Measurements from ENCODE around the gene AHDC1. TPM values are rescaled to one million over a fixed set of nuclear protein-coding genes. Genes with fewer than 3 reads are reported as not detected.
A peak's percentile ranks its signal among the peaks of the same experiment; 100 is the strongest.

Gene AHDC1
- total RNA-seq, 1 donor from 2014 or later: 11.9 TPM

DNA sequence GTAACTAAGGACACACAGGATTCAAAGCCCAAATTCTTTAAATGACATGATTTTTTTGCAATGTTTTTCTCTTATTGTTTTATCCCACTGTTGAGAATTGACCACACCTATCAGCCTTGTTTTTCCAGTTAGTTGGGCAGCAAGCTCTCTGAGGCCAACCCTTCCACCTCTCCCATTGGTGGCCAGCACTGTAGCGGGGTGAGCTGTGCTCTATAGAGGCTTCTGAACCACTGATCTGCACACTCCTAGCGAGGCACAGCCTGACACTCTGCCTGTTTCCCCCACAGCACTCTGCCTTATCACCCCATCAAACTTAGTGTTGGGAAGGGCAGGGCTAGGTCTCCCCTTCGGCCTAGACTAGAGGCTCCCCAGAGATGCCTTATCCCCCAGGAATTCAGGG lies 19.5 kb downstream of the AHDC1 start:
- DNase-seq: no peak

DNA sequence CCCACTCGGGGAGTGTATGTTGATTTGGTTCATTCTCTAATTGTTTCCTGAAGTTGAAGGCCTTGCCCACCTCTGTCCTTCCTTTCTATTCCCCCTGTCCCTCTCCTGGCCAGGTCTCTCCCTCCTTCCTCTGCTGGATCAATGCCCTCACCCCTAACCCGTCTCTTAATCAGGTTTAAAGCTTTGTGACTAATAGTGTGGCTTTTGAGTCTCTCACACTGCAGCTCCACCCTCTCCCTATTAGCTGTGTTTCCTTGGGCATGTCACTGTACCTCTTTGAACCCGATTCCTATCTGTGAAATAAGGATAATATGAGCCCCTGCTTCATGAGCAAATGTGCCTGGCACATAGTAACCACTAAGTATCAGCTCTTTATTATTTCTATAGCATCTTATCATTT lies 20.5 kb downstream of the AHDC1 start:
- DNase-seq: no peak

DNA sequence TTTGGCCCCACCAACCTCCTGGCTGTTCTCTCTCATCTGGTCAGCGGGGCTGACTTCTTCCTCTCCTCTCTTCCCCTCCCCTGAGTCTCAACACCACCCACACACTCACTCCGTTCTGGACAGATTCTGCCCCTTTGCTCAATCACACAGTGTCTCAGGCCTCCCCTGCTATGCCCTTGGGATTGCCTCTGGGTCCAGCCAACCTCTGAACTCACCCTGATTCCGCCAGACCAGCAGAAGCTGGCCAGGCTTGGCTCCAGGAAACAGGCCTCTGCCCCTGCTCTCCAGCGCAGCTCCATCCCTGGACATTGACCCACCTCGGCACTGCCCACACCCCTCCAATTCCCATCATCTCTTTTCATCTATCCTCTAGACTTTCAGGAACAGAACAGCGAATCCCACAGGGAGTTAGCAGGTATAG lies 22.1 kb downstream of the AHDC1 start:
- DNase-seq: no peak

DNA sequence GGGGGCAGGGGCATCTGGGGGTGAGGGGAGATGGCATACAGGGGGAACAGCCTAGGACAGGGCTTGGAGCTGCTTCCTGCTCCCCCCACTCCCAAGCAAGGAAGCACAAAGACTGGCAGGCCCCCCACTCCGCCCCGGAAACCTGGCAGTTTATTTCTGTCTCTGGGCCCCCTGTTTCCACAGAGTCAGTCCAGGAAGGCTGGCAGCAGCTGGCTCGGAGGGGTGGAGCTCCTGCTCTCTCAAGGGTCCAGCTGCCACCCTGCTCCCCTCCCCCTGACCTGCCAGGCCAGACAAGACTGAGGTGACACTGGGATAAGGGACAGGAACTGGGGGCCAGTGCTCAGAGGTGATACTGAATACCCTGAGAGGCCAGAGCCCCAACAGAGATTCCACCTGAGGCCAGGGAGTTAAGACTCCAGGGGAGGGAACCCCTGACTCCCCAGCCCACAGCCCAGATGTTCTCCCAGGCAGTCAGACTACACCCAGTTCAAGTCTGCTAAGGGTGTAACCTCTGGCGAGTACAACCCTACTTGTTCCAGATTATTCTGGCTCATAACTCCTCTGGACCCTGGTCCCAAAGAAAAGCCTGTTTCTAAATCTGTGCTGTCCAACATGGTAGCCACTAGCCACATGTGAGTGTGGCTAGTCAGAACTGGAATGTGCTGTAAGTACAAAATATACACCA lies 26.3 kb downstream of the AHDC1 start:
- DNase-seq: no peak

DNA sequence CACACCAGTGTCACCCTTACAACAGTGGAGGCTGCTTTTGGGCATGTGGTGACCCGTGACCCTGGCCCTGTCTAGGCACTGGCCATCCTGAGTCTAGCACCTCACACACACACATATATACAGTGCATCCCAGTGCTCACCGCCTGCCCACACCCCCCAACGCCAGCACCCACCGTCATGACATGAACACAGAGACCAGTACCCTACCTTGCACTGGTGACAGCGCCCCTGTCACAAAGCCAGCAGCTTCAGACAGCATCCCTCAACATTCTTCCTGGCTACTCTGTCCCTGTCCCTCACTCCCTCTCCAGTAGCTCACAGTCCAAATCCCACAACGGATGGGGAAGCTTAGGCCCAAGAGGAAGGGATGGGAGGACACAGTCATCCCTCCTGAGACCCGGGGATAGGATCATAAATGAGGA lies 27.1 kb downstream of the AHDC1 start:
- DNase-seq: no peak

DNA sequence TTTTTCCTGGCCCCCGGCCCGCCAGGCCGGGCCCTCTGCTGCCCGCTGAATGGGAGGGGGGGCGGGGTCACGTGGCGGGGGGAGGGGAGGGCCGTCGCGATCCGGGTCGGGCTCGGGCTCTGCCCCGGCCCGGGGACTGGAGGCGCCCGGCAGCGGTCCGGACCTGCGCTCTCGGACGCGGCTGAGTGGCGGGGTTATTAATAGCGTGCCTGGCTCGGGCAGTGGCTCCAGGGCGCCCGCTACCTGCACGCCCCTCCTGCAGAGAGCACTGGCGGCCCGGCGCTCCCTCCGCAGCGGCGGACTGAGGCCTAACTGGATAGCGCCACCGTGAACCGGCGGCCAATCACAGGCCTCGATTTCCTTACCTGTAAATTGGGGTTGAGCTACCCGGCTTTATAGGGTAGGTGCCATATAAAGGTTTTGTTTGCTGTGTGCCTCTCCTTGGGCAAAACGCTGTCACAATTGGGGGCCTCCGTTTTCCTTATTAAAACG lies 28.1 kb downstream of the AHDC1 start:
- no peak for DNase-seq

DNA sequence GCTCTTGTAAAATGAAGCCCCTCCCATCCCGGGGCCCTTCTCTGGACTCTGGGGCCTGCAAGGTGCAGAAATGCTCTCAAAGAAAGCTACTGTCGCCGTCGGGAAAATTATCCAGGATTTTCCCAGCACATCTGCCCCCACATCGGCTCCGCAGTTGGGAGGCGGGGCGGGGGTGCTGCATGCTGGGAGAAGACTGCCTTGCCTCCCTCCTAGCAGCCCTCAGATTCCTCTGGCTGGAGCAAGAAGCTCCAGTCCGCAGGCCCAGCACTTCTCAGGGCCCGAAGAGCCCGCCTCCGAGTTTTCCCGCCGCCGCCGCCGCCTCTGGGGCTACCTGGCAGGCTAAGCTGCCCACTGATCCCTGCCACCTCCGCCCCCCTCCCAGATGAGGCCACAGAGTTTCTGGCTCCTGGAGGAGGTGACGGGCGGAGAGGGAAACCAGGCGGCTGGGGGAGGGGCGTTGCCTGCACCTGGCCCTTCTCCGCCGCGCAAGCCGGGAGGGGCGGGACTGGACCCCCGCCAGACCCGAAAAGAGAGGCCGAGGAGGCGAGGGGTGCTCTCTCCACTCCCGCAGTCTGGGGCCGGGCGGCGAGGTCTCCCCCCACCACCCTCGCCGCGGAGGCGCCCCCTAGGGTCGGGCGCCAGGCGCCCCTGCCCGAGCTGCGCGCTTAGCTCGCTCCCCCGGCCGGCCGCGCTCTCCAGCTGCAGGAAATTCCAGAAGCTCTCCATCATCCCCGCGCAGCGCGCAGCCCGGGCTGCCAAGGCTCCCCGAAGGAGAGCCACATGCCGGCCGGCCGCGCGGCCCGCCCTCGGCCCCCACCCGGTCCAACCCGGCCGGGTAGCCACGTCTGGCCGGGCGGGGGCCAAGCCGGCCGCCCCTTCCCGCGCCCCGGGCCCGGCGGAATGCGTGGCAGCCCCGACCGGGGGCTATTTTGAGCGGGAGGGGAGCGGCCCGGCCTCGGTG lies 28.8 kb downstream of the AHDC1 start:
- DNase-seq: peak; percentile 43

DNA sequence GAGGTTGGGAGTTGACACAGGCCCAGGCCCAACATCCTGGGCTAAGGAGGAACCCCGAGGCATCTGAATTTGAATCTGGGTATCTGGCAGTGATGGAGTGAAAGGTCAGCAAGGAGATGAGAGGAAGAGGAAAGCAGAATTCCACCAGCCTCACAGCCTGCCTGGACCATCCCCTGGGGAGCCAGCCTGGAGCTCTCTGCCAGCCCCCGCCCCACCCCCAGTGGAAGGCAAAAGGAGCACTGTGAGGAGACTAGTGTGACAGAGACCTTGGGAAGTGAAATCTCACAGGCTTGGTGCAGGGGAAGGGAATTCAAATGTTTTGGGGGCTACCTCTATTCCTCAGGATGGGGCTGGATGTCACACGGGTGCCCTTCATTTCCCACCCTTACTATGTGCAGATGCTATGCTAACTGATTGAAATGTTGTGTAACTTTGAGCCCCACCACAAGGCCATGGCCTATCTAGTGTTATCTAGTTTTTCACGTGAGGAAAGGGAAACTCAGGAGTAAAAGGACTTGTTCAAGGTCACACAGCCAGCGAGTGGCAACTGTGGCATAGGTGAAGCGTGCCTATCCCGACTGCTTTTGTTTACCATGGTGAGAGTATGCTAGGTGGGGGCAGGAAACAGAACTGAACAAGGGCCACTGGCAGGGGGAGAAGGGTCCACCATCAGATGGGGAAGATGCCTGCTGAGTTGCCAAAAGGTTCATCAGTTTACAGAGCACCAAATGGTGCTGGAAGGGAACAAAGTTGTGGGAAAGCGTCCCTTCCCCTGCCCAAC lies 29.8 kb downstream of the AHDC1 start:
- DNase-seq: no peak

DNA sequence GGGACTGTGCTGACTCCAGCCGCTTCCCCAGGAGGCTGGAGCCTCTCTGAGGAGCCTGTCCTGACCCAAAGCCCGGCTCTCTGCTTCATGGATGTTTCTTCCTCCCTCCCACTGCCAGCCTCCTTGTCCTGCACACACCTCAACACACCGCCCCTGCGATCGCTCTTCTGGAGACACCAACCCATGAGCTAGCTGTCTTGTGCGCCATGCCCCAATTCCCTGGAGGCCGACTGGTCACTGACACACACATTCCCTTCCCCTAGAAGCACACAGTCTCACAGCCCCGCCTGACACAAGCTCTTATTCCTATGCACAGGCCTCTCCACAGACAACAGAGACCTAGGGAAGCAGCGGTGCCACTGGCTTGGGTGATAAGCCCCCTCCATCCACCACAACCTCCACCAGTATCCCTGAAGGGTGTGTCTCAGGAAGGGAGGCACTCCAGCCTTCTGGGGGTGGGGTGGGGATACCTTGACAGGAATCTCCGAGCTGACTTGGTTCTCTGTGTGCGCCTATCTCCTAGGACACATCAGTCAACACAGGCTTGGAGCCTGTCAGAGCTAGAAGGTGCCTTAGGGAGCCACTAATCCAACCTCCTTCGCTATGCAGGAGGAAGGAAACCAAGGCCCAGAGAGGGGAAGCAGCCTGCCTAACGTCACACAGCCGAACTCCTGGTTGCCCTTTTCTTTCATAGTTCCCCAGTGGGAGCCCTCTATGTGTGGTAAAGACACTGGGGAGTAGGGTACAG lies 31.1 kb downstream of the AHDC1 start:
- no peak for DNase-seq

DNA sequence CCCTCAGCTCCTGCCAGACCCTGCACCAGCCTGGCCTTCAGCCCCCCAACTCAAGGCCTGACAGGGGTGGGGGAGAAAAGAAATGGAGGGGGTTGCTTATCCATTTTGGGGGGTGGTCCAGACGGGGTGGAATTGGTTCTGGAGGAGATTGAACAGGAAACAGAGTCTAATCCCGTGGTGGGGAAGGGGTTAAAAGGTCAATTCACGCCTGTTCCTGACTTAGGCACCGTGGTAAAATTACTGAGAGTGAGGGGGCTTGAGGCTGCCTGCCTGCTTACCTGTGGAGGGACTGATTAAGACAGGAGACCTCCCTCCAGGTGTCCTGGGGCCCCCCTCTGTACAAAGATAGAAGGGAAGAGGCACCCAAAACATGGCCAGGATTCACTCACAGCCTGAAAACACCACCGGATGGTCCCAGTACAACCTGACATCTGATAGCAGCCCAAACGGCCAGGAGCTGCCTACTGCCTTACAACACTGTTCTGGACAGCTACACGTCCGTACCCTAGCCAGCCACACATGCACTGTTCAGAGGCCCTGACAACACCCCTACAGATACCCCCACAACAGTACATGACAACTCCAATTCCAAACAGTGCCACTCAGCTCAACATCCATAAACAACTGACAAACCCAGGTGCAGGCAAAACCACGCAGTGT lies 31.8 kb downstream of the AHDC1 start:
- DNase-seq: no peak

DNA sequence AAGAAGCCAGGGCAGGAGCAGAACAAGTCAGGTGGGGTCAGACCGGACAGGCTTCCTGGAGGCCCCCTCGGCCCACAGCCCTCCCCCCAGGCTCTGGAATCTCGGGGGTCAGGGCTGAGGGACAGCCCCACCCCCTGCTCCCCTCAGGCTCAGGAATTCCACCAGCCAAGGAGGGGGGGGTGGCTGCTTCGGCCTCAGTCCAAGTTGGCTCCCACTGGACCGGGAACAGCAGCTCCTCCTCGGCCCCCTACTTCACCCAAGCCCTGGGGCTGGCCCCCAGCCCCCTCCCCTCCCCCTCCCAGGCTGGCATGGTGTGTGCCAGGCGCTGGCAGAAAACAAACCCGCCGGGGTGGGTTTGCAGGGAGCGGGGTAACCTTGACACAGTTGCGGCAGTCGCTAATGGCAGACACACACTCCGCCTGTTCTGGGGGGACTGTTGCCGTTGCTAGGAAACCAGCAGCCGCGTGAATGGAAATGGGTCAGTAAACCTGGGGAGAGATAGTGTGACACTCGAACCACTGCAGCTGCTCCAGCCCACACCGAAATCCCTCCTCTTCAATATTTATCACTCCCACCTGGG lies 32.4 kb downstream of the AHDC1 start:
- DNase-seq: peak; percentile 34

DNA sequence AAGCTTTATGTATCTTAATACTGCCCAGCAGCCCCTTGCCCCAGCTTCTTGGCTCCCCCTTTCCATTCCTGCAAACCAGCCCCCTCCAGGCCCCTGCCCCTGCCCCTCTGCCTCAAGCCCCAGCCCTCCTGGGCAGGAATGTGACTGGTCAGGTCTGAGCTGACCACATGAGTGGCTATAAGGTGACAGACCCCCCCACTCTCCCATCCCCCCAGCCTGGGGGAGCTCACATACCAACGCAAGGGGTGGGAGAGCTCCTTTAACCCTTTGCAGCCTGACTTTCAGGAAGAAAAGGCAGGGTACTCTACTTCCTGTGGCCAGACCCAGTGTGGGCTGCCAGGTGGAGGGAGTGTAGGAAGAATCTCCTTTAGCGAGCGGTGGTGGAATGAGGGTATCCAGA lies 33.2 kb downstream of the AHDC1 start:
- DNase-seq: no peak

DNA sequence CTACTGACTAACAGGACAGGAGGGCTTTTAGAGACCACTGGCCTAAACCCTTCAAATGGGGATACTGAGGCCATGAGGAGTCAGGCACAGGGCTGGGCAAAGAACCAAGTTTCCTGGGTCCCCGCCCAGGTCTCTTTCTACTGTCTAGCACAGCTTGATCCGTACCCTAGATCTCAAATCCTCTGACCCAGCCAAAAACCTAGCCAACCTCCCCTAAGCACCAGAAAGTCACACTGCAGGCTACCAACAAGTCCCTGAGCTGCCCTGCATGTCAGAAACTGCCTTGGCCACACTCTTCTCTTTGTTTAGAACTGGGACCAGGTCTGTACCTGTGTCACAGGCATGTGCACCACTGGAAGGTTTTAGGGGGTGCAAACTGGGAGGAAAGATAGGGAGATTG lies 33.6 kb downstream of the AHDC1 start:
- DNase-seq: no peak

DNA sequence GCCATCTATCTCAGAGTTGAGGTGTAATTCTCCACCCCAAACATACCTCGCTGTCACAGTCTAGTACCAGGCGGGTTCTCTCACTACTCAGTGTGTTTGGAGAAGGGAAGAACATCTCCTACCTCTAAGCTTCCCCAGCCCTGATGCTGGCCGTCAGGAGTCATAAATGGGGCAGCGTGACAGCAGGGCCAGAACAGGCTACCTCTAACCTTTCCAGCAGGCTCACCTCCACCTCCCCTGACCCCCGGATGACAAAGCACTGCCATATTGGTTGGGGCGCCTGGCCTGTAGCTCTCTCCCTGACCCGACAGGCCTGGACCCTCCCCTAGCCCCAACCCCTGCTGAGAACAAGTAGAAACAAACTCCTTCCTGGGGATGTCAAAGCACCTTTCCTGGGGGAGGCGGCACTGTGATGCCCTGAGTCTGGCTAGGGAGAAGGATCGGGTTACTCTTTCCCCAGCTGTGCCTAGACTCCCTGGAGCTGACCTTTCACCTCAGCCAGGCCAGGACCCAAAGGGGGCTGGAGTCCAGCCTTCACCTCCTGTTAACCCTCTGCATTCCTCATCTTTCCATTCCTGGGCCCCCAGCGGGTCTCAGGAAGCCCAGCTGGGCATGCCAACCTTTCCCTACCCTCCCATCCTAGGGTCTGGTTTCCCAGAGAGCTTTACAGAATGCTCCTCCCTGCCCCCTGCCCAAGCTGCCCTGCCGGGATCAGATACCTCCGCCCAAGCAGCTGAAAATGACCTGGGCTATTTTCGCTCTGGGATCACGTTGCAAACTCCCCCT lies 34.2 kb downstream of the AHDC1 start:
- no peak for DNase-seq

DNA sequence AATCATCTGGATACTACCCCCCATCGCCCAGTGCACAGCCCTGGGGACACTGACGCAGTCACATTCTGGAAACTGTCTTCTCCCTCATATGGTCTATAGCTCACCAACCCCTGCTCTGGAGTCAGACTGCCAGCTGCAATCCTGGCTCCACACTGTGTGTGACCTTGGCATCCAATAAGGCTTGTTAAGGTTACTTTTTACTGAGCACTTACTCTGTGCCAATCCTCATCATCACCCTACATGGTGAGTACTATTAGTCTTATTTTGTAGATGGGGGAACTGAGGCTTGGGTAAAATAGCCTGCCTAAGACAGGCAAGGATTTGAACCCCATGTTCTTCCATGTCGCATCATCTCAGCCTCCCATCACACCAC lies 34.9 kb downstream of the AHDC1 start:
- DNase-seq: no peak

DNA sequence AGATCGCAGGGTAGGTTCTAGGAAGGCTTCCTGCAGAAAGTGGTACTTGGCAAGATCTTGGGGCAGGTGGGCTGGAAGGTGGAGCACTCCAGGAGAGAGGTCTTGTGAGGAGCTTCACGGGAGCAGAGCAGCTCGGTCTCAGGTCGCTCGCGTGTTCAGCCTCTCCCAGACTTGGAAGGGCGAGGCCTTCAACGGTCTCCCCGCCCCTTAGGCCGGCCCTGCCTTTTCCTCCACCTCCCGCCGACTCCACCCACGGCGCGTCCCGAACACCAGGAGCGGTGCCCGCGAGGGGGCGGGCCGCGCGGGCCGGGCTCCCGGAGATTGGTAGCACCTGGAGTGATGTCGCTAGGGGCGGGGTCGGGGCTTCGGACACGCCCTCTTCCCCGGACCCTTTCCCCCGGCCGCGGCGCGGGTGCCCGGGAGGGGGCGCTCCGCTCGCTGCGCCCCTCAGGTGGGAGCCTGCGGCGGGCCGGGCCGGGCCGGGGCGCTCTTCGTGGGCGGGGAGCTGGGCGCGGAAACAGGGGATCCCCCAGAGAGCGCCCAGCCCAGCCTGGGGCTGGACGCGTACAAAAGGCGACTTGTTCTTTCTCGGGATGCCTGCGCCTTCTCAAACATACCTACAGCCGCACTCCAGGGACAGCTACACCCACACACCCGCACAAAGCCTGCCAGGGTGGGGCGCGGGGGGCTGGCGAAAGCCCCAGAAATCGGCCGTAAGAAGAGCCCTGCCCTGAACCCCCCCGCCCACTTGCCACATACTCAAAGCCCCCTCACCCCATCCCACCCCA lies 35.5 kb downstream of the AHDC1 start:
- DNase-seq: peak; percentile 79

DNA sequence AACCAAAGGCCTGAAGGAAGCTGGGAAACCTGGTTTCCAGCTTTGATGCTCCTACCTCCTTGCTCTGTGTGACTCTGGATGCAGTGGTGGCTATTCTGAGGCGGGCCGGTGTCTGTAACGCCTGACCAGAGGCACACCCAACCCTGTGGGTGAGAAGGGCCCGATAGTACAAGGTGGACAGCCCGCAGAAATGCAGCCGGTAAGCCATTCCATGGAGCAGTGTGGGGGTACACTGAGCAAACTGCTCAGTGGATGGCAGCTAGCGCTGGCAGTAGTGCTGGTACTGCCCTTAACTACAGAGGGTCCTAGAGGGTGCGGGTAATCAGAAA lies 36.0 kb downstream of the AHDC1 start:
- DNase-seq: no peak

DNA sequence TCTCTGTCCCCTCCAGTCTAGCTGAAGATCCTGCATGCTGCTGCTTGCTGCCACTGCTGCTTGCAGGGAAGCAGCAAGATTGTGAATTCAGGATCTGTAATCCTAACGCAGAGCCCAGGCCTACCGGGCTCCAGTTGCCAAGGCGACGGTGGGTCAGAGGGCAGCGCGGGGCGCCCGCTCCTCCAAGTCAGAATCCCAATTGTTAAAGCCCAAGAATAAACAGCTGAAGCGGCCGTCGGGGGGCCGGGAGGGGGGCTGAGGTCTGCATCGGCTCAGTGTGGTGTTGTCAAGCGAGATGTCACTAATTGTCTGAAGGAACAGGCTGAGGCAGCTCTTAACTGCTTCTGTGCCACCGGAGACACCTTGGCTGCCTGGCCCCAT lies 36.8 kb downstream of the AHDC1 start:
- DNase-seq: no peak

DNA sequence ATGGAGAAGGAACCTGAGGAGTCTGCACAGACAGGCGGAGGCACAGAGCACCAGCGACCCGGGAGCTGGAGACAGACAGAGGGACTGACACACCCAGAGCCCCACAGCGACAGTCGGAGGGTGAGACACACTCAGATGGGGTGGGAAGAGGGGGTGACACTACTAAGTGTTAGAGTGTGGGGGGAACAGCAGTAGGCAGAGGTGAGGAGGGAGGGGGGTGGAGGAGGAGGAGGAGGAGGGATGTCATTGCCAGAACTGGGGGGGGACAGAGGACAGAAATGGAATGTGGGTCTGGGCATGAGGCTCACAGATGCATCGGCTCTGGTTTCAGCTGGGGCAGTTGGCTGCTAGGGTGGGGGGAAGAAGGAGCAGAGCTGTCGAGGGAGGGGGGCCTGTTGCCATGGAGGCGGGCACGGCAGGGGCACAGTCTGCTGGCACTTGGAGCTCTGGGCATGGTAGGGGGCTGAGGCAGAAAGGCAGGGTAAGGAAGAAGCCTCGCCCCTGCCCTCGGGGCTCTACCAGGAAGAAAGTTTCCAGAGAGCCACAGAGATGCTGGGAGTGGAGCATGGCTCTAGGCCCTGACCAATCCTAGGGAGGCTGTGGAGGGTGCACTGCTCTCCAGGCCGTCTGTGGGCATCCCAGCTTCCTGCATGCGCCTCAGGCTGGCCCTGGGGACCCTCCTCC lies 37.3 kb downstream of the AHDC1 start:
- DNase-seq: no peak

Measured in occipital lobe (tissue), 2 donors.